GM18511 (cell line): ENCODE data around the gene CER1.

Experiments used
- ATAC-seq: cut with Tn5 transposase; IDR thresholded peaks from one replicate; pipeline ENCODE4 v1.9.1; 2021; ENCODE audit warnings: mild to moderate bottlenecking, moderate library complexity; ENCODE audit not compliant: unreplicated experiment

Gene CER1

GRCh38 chr9:14670718-14671117 lies 51.8 kb downstream of the CER1 start:
- ATAC-seq = no peak
